ENCODE data around the gene NOTO. TPM values are rescaled to one million over a fixed set of nuclear protein-coding genes. Genes with fewer than 3 reads are reported as not detected.

Gene NOTO
- total and polyA plus RNA-seq, 2 donors (not counting 3 experiments of a cell fraction or from before 2014, with no cell fraction given): not detected

- Histone ChIP-seq H3K36me3 (ENCODE audit: control insufficient read depth in 2 of 2, extremely low read depth in 1 of 2, insufficient read depth in 2 of 2, low read length in 2 of 2) (peaks cover 2 to 8% of the 10 kb centered on the region in 2 experiments), H2AFZ (ENCODE audit: low read depth, low read length) (no peak overlapping the region), H3K4me2 (ENCODE audit: insufficient read depth, low read length) (no peak overlapping the region), H3K9me3 (replicated peaks; ENCODE audit: control insufficient read depth, insufficient read depth, low read length) (no peaks in the 10 kb centered on the region), H3K27ac (ENCODE audit: insufficient read depth, low read depth, low read length) (no peak overlapping the region), H3K79me2 (ENCODE audit: control insufficient read depth, insufficient read depth, low read length) (no peaks in the 10 kb centered on the region), H3K9ac (replicated peaks; ENCODE audit: extremely low read depth, insufficient read depth, low read length) (no peak overlapping the region), H3K4me1 (ENCODE audit: control insufficient read depth, extremely low read depth, insufficient read depth, low read length) (no peaks in the 10 kb centered on the region), H3K27me3 (ENCODE audit: control insufficient read depth in 2 of 2, insufficient read depth in 2 of 2, low read length in 2 of 2) (no peaks in the 10 kb centered on the region), H3K4me3 (replicated peaks in 1 of 3; ENCODE audit: insufficient read depth in 1 of 3, low read depth in 1 of 3, low read length in 3 of 3) (no peak overlapping the region), H3K9me1 (replicated peaks; ENCODE audit: control insufficient read depth, extremely low read depth, insufficient read depth, low read length) (no peaks in the 10 kb centered on the region), H4K20me1 (replicated peaks; ENCODE audit: control insufficient read depth, extremely low read depth, insufficient read depth, low read length) (no peaks in the 10 kb centered on the region)
- dilution Hi-C loops (cut with MboI; ENCODE audit: extremely low pct_ligation_motif_present, low sequenced_read_pairs) (no loop called here), intact Hi-C loops (cut with micrococcal nuclease) (no loop called here)
- FAIRE-seq (no peak), DNase-seq (ENCODE audit: low read depth, low spot score) (no peak)
- ChIA-PET CTCF (interaction anchor here (1.1 to 1.9 kb wide), 4 partner anchors 8 to 366 kb away, joined by 3 to 5 read pairs (median 5); no protein-coding TSS in a partner anchor), POLR2A (no interaction called here)
- BruUV-seq (replicated peaks): no TSS peak
- no peak for TF ChIP-seq MAX (IDR thresholded peaks at IDR 0.05; ENCODE audit: insufficient read depth, insufficient read length)
- no peak for TF ChIP-seq FOS (IDR thresholded peaks at IDR 0.05; ENCODE audit: borderline replicate concordance, insufficient read depth, low read length)
- no peak for TF ChIP-seq GATA2 (IDR thresholded peaks at IDR 0.05; ENCODE audit: insufficient read depth, insufficient read length, low read depth, low read length)
- TF ChIP-seq MYC (IDR thresholded peaks at IDR 0.05; ENCODE audit: low read depth, low read length): no peak
- no peak for TF ChIP-seq POLR2AphosphoS5 (IDR thresholded peaks at IDR 0.05; ENCODE audit: insufficient read depth, low read depth, low read length)
- no peak for TF ChIP-seq CTCF (IDR thresholded peaks at IDR 0.05; ENCODE audit: extremely low read depth in 1 of 2, insufficient read depth in 1 of 2, low read depth in 1 of 2, low read length in 2 of 2)
- TF ChIP-seq JUN (IDR thresholded peaks at IDR 0.05; ENCODE audit: borderline replicate concordance, insufficient read depth, insufficient read length, low read depth): no peak
Measured at GRCh38 chr2:73258913-73259215, 56.5 kb downstream of the NOTO start.

Measured in endothelial cell of umbilical vein (primary cell).